HS-27A (cell line): ENCODE results near the gene GPR87.

Source experiments
- DNase-seq: peaks from one replicate; pipeline ENCODE4 v3.0.0-alpha.2; 2012; ENCODE audit warnings: low read depth, missing footprints

GPR87 gene

GRCh38 chr3:151316267-151316991 is at the start of gene GPR87:
TSS of gene GPR87 (minus strand) at chr3:151316820. CDS start at chr3:151300100, 16,720 bp downstream.
- DNase-seq: no peak

GRCh38 chr3:151362751-151363174 is 46.1 kb upstream of the GPR87 start:
- DNase-seq: no peak

- DNase-seq: no peak
These were observed 40.8 kb upstream of the GPR87 start for GRCh38 chr3:151357463-151357850.

- DNase-seq: no peak
These were observed 40.3 kb upstream of the GPR87 start for GRCh38 chr3:151356794-151357462.

- DNase-seq: no peak
These were observed 35.0 kb upstream of the GPR87 start for GRCh38 chr3:151351648-151352047.

GRCh38 chr3:151351219-151351618 is 34.6 kb upstream of the GPR87 start:
- DNase-seq: no peak

GRCh38 chr3:151350656-151351055 is 34.0 kb upstream of the GPR87 start:
- no peak for DNase-seq

- DNase-seq: no peak
These were observed 30.8 kb upstream of the GPR87 start for GRCh38 chr3:151347432-151347831.

- no peak for DNase-seq
These were observed 29.7 kb upstream of the GPR87 start for GRCh38 chr3:151346292-151346691.

- no peak for DNase-seq
These were observed 29.2 kb upstream of the GPR87 start for GRCh38 chr3:151345859-151346258.

- no peak for DNase-seq
These were observed 15.1 kb upstream of the GPR87 start for GRCh38 chr3:151331696-151332095.

- DNase-seq: no peak
These were observed 14.3 kb upstream of the GPR87 start for GRCh38 chr3:151330899-151331298.

- no peak for DNase-seq
These were observed 13.8 kb upstream of the GPR87 start for GRCh38 chr3:151330379-151330778.

GRCh38 chr3:151329363-151329762 is 12.7 kb upstream of the GPR87 start, which contains the start of gene P2RY13:
TSS of gene P2RY13 (minus strand) at chr3:151329549. CDS start at chr3:151329528, 21 bp downstream.
- no peak for DNase-seq

GRCh38 chr3:151328298-151328995 is 11.8 kb upstream of the GPR87 start:
- DNase-seq: no peak

- DNase-seq: no peak
These were observed 11.1 kb upstream of the GPR87 start for GRCh38 chr3:151327571-151328198.

GRCh38 chr3:151322511-151322910 is 5.9 kb upstream of the GPR87 start:
- DNase-seq: no peak

GRCh38 chr3:151321526-151321925 is 4.9 kb upstream of the GPR87 start:
- DNase-seq: no peak

- no peak for DNase-seq
These were observed 3.5 kb upstream of the GPR87 start for GRCh38 chr3:151320131-151320530.

GRCh38 chr3:151319628-151320027 is 3.0 kb upstream of the GPR87 start:
- DNase-seq: no peak

- no peak for DNase-seq
These were observed 2.4 kb upstream of the GPR87 start for GRCh38 chr3:151318991-151319390.

GRCh38 chr3:151318313-151318712 is 1.7 kb upstream of the GPR87 start:
- DNase-seq: no peak
